DND-41 (cell line): ENCODE data around the gene DIAPH3.

Source experiments
- EZH2 ChIP-seq: IDR thresholded peaks from 3 replicates; pipeline ENCODE4 v1.6.1; 2012; ENCODE audit warnings: borderline replicate concordance, low read depth, mild to moderate bottlenecking, moderate library complexity, low read length, inconsistent platforms; ENCODE audit not compliant: severe bottlenecking
- TF ChIP-seq, protein P1 (sequence below): IDR thresholded peaks from 2 replicates; pipeline ENCODE4 v1.5.1; 2012; ENCODE audit warnings: borderline replicate concordance, low read length, moderate library complexity, mild to moderate bottlenecking; ENCODE audit not compliant: poor library complexity, severe bottlenecking; ENCODE audit errors: extremely low read depth

- TF ChIP-seq, protein P1, sequence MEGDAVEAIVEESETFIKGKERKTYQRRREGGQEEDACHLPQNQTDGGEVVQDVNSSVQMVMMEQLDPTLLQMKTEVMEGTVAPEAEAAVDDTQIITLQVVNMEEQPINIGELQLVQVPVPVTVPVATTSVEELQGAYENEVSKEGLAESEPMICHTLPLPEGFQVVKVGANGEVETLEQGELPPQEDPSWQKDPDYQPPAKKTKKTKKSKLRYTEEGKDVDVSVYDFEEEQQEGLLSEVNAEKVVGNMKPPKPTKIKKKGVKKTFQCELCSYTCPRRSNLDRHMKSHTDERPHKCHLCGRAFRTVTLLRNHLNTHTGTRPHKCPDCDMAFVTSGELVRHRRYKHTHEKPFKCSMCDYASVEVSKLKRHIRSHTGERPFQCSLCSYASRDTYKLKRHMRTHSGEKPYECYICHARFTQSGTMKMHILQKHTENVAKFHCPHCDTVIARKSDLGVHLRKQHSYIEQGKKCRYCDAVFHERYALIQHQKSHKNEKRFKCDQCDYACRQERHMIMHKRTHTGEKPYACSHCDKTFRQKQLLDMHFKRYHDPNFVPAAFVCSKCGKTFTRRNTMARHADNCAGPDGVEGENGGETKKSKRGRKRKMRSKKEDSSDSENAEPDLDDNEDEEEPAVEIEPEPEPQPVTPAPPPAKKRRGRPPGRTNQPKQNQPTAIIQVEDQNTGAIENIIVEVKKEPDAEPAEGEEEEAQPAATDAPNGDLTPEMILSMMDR = no peak
- TF ChIP-seq EZH2 = no peak
Observed at GRCh38 chr13:59946944-59947343, 216.8 kb downstream of the DIAPH3 start.
